ENCODE data around the gene TAP2.

The TAP2 gene

GRCh38 chr6:32854376-32855178 lies 16.0 kb upstream of the TAP2 start:
- no peak for DNase-seq (ENCODE audit: low read depth in 2 of 2)

- DNase-seq (ENCODE audit: low read depth in 2 of 2): peak; percentile 78 to 79
Observed at GRCh38 chr6:32853541-32854375, 15.2 kb upstream of the TAP2 start, which contains the start of the genes PSMB9 and TAP1. Gene PSMB9, plus strand, starts transcription at chr6:32854192. Its CDS starts 38 bp downstream, at chr6:32854230. Gene TAP1, minus strand, starts transcription at chr6:32853704. Its CDS starts 68 bp downstream, at chr6:32853636.

DNA sequence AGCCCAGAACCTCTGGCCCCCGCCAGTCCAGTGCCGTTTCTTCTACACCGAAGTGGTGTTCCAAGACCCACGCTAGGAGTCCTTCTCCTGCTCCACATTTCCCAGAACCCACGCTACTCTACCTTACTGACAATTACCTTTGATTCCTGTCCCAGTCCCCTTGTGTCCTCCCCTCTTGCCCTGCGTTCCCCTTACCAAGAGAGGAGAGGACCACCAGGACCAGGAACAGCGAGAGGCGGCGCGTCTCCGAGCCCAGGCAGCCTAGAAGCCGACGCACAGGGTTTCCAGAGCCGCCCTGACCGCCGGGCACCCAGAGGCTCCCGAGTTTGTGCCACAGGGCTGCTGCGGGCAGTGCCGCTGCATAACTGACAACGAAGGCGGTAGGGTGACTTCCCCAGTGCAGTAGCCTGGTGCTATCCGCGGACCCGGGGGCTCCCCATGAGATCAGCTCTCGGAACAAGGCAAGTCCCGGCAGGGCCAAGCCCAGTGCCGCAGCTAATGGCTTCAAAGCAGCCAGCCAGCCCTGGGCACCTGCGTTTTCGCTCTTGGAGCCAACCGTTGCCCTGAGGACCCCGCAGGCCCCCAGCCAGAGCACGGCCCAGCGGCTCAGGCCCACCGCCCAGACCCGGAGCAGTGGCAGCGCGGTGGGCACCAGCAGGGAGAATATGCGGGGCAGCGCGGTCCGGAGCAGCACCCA lies 14.5 kb upstream of the TAP2 start:
- DNase-seq (ENCODE audit: low read depth in 2 of 2): no peak

GRCh38 chr6:32852018-32852843 lies 13.7 kb upstream of the TAP2 start:
- DNase-seq (ENCODE audit: low read depth in 2 of 2): no peak

- no peak for DNase-seq (ENCODE audit: low read depth in 2 of 2)
Observed at GRCh38 chr6:32851025-32851424, 12.5 kb upstream of the TAP2 start.

DNA sequence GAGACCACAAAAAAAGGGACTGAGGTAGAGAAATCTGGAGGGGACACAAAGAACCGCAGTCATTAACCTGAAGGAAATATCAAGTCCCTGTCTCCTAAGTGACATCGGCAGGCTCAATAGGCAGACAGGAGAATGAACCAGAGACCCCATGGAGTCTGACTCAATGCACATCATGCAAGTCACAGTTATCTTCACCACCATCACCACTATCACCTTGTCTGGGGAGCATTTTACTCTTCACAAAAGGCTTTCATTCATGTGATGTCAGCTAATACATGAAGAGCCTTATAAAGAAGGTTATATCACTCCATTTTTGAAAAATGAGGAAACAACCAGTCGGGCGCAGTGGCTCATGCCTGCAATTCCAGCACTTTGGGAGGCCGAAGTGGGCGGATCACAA lies 10.6 kb upstream of the TAP2 start:
- no peak for DNase-seq (ENCODE audit: low read depth in 2 of 2)

GRCh38 chr6:32847795-32848194 lies 9.3 kb upstream of the TAP2 start:
- no peak for DNase-seq (ENCODE audit: low read depth in 2 of 2)

DNA sequence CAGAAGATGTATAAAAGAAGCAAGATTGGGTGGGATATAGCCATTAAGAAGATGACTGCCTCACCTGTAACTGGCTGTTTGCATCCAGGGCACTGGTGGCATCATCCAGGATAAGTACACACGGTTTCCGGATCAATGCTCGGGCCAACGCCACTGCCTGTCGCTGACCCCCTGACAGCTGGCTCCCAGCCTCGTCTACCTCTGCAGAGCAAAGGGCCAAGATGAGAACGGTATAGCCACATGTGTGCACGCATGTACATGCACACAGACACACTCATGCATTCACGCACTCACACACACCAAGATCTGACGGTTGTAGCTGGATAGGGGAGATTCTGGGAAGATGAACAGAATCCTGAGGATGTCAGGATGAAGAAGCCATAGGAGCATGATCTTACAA lies 8.5 kb upstream of the TAP2 start:
- no peak for DNase-seq (ENCODE audit: low read depth in 2 of 2)

- DNase-seq (ENCODE audit: low read depth in 2 of 2): no peak
Observed at GRCh38 chr6:32845384-32845884, 6.9 kb upstream of the TAP2 start.

GRCh38 chr6:32844839-32845383 lies 6.4 kb upstream of the TAP2 start:
- no peak for DNase-seq (ENCODE audit: low read depth in 2 of 2)

DNA sequence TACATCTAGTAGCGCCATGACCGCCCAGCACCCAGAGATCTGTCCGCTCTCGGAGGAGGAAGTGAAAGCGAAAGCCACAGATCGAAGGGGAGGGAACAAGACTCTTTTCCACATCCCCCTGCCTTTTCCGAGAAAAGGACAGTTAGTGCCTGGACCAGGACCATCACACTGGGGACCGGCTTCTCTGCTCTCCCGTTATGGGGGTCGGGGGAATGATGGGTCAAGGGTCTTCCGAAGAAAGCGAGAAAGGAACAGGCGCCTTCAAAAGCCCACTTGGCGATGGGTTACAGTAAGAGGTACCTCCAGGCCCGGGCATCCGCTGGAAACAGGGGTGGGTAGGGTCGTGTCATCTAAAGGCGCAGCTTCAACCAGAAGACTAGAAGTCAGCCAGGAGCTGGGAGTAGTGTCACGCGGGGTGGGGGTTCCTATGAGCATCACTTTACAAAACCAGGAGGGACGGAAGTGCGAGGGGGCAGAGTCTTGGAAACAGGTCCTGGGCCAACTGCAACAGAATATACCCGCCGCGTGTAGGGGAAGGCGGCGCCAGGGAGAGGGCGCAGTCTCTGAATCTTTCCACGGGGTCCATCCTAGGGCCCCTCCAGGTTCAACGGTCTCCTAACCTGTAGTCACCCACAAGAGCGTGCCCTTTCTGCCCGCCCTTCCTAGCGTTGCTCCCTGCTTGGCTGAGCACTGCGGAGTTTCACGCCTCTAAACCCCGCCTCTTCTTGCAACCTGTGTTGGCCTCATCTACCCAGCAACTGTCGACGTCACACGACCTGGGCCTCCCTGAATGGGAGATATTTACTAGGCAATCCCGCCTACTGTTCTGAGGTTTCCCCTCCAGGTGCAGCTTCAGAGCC lies 5.7 kb upstream of the TAP2 start, which contains the start of gene PSMB8:
Gene PSMB8, minus strand, starts transcription at position 69 of the 860 bp plus-strand sequence. Its CDS starts 51 bp downstream, at position 18.
- DNase-seq (ENCODE audit: low read depth in 2 of 2): peak; percentile 73 to 74

DNA sequence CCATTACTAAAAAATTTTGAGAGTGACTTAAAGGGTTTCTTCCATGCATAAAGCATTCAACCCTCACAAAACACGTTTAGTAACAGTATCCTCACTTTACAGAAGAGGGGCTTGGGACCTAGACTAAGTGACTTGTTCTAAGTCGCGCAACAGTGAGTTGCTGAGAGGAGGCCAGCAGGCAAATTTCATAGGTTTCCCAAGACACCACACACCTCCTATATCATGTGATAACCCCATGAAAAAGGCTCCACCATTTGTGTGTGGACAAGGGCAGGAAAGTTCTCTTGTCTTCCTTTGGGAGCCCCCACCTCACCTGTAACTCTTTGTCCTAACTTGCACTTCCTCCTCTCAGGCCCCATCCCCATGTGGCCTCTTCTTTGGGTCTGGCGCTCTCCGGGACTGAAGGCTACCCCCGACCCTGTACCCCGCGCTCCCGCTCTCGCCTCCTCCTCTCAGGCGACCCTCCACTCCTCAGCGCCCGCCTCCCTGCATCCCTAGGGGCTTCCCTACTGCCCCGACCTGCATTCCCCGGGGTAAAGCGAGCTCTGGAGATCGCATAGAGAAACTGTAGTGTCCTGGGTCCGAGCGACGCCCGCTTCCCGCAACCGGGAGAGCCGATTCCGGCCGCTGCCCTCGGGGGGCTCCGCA lies 4.9 kb upstream of the TAP2 start:
- DNase-seq (ENCODE audit: low read depth in 2 of 2): no peak

DNA sequence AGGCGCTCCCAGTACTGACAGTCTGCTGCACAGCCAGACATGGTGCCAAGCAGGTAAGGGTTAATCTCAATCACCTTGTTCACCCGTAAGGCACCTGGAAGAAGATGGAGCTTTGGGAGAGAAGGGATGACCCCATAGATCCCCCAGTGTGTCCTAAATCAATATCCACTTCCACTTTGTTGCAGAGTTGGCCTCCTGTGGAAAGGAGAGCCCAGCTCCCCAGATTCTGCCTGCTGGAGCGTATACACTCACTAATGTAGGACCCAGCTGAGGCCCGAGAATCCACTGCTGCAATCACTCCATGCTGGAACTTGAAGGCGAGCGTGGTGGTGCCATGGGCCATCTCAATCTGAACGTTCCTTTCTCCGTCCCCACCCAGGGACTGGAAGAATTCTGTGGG lies 4.2 kb upstream of the TAP2 start:
- no peak for DNase-seq (ENCODE audit: low read depth in 2 of 2)

DNA sequence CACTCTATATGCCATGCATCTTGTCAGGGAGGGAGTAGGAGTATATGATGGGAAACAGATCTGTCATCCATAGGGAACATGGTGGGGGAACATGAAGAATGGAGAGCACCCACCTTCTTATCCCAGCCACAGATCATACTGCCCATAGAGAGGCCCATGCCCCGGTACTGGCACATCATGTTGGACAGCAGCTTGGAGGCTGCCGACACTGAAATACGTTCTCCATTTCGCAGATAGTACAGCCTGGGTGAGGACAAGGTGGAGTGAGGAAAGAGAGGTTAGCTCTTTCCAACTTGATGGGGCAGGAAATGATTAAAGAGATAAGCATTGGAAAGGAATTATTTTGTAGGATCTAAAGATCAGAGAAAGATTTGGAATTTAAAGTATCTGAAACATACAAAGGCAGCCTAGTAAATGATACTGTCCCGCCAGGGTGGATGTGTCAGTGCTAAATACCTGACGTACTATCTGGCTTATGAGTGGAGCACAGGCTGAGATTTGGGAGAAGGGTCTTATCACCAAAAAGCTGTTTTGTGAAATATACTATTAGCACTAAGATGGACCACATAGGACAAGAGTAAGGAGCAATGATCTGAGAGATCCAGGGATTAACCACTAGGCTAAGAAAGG lies 3.6 kb upstream of the TAP2 start:
- no peak for DNase-seq (ENCODE audit: low read depth in 2 of 2)

DNA sequence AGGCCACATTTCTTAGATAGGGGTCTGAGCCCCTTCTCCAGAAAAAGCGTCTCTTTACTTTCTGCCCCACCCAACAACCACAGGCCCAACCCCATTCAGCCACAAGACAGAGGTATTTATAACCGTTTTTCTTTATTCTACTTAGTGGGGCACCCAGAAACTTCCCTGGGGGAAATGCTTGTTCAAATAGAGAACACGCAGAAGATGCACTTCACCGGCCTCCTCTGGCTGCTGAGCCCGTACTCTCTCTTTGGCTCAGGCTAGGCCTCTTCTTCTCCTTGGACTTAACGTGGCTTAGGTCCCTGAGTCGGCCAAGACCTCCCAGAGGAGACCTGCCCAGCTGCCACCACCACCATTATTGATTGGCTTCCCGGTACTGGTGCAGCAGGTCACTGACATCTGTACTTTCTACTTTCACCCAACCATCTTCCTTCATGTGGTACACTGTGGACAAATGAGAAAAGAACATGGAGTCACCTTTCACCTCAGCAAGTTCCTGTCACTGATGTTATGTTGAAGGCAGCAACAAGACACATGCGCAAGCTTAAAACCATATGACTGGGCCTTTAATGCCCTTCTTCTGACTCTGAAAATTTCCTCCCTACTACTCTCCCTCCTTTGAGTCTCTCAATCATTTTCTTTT lies 2.2 kb upstream of the TAP2 start:
- DNase-seq (ENCODE audit: low read depth in 2 of 2): no peak

DNA sequence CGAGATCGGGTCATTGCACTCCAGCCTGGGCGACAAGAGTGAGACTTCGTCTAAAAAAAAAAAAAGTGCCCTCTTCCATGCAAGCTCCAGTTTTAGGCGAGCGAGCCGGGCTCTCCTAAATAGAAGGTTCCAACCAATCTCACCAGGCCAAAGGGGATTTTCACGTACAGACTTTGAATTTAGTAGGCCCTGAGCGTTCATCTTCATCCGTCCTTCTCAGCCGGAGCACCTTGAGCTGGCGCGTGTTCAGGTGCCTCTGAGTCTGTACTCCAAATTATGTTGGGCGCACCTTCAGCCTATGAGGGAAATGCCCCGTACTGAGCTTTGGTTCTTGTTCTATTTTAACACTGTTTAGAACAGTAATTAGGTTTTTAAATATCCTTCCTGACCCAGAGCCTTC lies 817 bp upstream of the TAP2 start:
- DNase-seq (ENCODE audit: low read depth in 2 of 2): no peak

DNA sequence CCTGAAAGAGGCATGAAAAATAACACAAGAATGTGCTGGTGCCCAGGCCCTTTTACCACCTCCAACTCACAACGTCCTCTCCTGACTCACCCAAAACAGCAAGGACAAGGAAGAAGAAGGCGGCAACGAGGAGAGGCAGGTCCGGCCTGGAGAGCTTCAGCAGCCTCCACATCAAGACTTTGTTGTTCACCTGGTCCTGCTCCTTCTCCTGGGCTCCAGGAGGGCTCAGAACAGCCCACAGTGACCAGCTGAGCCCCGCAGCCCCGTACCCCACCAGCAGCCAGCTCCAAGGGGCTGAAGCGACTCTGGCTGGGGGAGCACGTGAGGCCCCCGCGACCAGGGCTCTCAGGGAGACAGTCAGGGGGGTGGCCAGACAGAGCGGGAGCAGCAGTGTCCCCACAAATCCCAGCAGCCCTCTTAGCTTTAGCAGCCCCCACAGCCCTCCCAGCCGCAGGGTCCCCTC lies 857 bp downstream of the TAP2 start:
- no peak for DNase-seq (ENCODE audit: low read depth in 2 of 2)

- DNase-seq (ENCODE audit: low read depth in 2 of 2): no peak
Observed at GRCh38 chr6:32836873-32837272, 1.7 kb downstream of the TAP2 start.
